Measurements from ENCODE around the gene SMIM27.
"Not testable (repeated sequence)": the region's sequence is repeated elsewhere in the genome, so short reads cannot be mapped to it uniquely, and the experiment has no call there.

The SMIM27 gene

GRCh38 chr9:32599021-32599420, 46.9 kb downstream of the SMIM27 start:
- DNase-seq (ENCODE audit: low spot score), result not testable (repeated sequence)

Measured in ecto neural progenitor cell (in vitro differentiated cells).